ENCODE data around the gene IL22RA2.

DNA sequence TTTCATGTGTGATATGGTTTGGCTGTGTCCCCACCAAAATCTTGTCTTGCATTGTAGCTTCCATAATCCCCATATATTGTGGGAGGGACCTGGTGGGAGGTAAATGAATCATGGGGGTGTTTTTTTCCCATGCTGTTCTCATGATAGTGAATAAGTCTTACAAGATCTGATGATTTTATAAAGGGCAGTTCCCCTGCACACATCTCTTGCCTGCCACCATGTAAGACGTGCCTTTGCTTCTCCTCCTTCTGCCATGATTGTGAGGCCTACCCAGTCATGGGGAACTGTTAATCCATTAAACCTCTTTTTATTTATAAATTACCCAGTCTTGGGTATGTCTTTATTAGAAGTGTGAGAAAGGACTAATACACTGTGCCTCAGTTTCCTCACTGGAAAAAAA is 4.2 kb upstream of the IL22RA2 start:
- no peak for TF ChIP-seq POLR2A (IDR thresholded peaks at IDR 0.05)
- TF ChIP-seq, protein P1, sequence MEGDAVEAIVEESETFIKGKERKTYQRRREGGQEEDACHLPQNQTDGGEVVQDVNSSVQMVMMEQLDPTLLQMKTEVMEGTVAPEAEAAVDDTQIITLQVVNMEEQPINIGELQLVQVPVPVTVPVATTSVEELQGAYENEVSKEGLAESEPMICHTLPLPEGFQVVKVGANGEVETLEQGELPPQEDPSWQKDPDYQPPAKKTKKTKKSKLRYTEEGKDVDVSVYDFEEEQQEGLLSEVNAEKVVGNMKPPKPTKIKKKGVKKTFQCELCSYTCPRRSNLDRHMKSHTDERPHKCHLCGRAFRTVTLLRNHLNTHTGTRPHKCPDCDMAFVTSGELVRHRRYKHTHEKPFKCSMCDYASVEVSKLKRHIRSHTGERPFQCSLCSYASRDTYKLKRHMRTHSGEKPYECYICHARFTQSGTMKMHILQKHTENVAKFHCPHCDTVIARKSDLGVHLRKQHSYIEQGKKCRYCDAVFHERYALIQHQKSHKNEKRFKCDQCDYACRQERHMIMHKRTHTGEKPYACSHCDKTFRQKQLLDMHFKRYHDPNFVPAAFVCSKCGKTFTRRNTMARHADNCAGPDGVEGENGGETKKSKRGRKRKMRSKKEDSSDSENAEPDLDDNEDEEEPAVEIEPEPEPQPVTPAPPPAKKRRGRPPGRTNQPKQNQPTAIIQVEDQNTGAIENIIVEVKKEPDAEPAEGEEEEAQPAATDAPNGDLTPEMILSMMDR (IDR thresholded peaks at IDR 0.05 in 4 of 5, conservative IDR thresholded peaks at IDR 0.05 in 1 of 5): no peak

Data from gastrocnemius medialis (tissue), 4 donors.